ENCODE results near the gene SLCO2B1.
A peak's percentile ranks its signal among the peaks of the same experiment; 100 is the strongest.

Gene SLCO2B1

GRCh38 chr11:75195167-75195962, 44.5 kb downstream of the SLCO2B1 start:
- DNase-seq = no peak

GRCh38 chr11:75196426-75196825, 45.5 kb downstream of the SLCO2B1 start:
- no peak for DNase-seq

GRCh38 chr11:75197512-75198277, 46.8 kb downstream of the SLCO2B1 start:
- no peak for DNase-seq

- no peak for DNase-seq
These were observed 47.5 kb downstream of the SLCO2B1 start for GRCh38 chr11:75198278-75198973.

GRCh38 chr11:75199412-75199955, 48.6 kb downstream of the SLCO2B1 start:
- DNase-seq = no peak

GRCh38 chr11:75200051-75200450, 49.1 kb downstream of the SLCO2B1 start:
- DNase-seq = no peak

GRCh38 chr11:75200531-75200930, 49.6 kb downstream of the SLCO2B1 start:
- no peak for DNase-seq

GRCh38 chr11:75201771-75202170, 50.9 kb downstream of the SLCO2B1 start:
- DNase-seq = no peak

- DNase-seq = no peak
These were observed 51.3 kb downstream of the SLCO2B1 start for GRCh38 chr11:75202195-75202594.

GRCh38 chr11:75203138-75203537, 52.2 kb downstream of the SLCO2B1 start:
- no peak for DNase-seq

GRCh38 chr11:75203641-75204011, 52.7 kb downstream of the SLCO2B1 start:
- DNase-seq = no peak

- no peak for DNase-seq
These were observed 53.2 kb downstream of the SLCO2B1 start for GRCh38 chr11:75204012-75204674.

- DNase-seq = peak; percentile 87 to 89
These were observed 54.0 kb downstream of the SLCO2B1 start for GRCh38 chr11:75204685-75205563.

- DNase-seq = no peak
These were observed 54.7 kb downstream of the SLCO2B1 start for GRCh38 chr11:75205564-75206020.

- no peak for DNase-seq
These were observed 57.5 kb downstream of the SLCO2B1 start for GRCh38 chr11:75208446-75208845.

GRCh38 chr11:75212411-75212810, 61.5 kb downstream of the SLCO2B1 start:
- no peak for DNase-seq

GRCh38 chr11:75214411-75214821, 63.5 kb downstream of the SLCO2B1 start:
- DNase-seq = peak; percentile 74 to 83

- DNase-seq = no peak
These were observed 63.9 kb downstream of the SLCO2B1 start for GRCh38 chr11:75214843-75215242.

GRCh38 chr11:75219869-75220268, 69.0 kb downstream of the SLCO2B1 start:
- no peak for DNase-seq

- no peak for DNase-seq
These were observed 73.2 kb downstream of the SLCO2B1 start for GRCh38 chr11:75223954-75224643.

GRCh38 chr11:75225794-75226193, 74.9 kb downstream of the SLCO2B1 start:
- no peak for DNase-seq

Data from stimulated activated CD4-positive, alpha-beta T cell treated with anti-CD3 and anti-CD28 coated beads, Interleukin-2, amount 100 ng/mL, for 48 hours (primary cell).